ENCODE data around the gene ZBTB40. TPM values are rescaled to one million over a fixed set of nuclear protein-coding genes. Genes with fewer than 3 reads are reported as not detected.

The ZBTB40 gene
- total and polyA plus RNA-seq, 2 of the 13 experiments (the other 11 are each of a cell fraction or from before 2014, with no cell fraction given) = 8.8 to 16.5 TPM

GRCh38 chr1:22525646-22526045 lies 74.0 kb downstream of the ZBTB40 start:
- in situ Hi-C loops (cut with HindIII; ENCODE audit: extremely low pct_ligation_motif_present, low pct_unique_long_range_greater_than_20kb) = no loop called here
- ATAC-seq (no peak), DNase-seq (ENCODE audit: low spot score) (no peak), FAIRE-seq (no peak)
- H3K27ac ChIP-seq (ENCODE audit: extremely low read length, insufficient read depth, low read length) = no peak overlapping the region
- H3K4me2 ChIP-seq (ENCODE audit: low read depth, low read length) = no peak overlapping the region
- no peak overlapping the region for H2AFZ ChIP-seq (ENCODE audit: low read length)
- no TSS peak for BruUV-seq (replicated peaks)
- POLR2A ChIA-PET = no interaction called here
- H4K20me1 ChIP-seq (ENCODE audit: insufficient read depth, low read length) = no peaks in the 10 kb centered on the region
- H3K27me3 ChIP-seq (ENCODE audit: control insufficient read depth in 1 of 2, insufficient read depth in 2 of 2, low read length in 2 of 2) = no peaks in the 10 kb centered on the region
- 94% methylated on average over 9 of the region's 11 CpGs for WGBS (ENCODE audit: low lambda C conversion rate)
- CTCF ChIA-PET (ENCODE audit: low intra/inter-chr PET ratio, low total read pairs) = no interaction called here
- TF ChIP-seq HNF1A (IDR thresholded peaks at IDR 0.05; ENCODE audit: low read depth) (no peak), HNF1A (CRISPR knock-in tag; IDR thresholded peaks at IDR 0.05; ENCODE audit: borderline replicate concordance) (no peak), AHR (CRISPR knock-in tag; IDR thresholded peaks at IDR 0.05) (no peak), ISX (CRISPR knock-in tag; conservative IDR thresholded peaks at IDR 0.05) (no peak), NRL (CRISPR knock-in tag; IDR thresholded peaks at IDR 0.05; ENCODE audit: borderline replicate concordance) (no peak), ZNF510 (CRISPR knock-in tag; IDR thresholded peaks at IDR 0.05; ENCODE audit: low read depth) (no peak), HNF4G (IDR thresholded peaks at IDR 0.05; ENCODE audit: borderline replicate concordance, low read depth, low read length) (no peak), HNF4G (CRISPR knock-in tag; IDR thresholded peaks at IDR 0.05; ENCODE audit: borderline replicate concordance, low read depth) (no peak), U2AF1 (optimal IDR thresholded peaks at IDR 0.05; ENCODE audit: low read depth, low read length) (no peak), ZNF225 (CRISPR knock-in tag; IDR thresholded peaks at IDR 0.05) (no peak), PRMT3 (CRISPR knock-in tag; IDR thresholded peaks at IDR 0.05; ENCODE audit: borderline replicate concordance, low read depth) (no peak), TFDP1 (CRISPR knock-in tag; IDR thresholded peaks at IDR 0.05; ENCODE audit: borderline replicate concordance) (no peak), ZNF883 (CRISPR knock-in tag; IDR thresholded peaks at IDR 0.05; ENCODE audit: not compliant biosample characterization) (no peak), HCFC1 (IDR thresholded peaks at IDR 0.05; ENCODE audit: low read depth, low read length) (no peak), ZMYM3 (CRISPR knock-in tag; IDR thresholded peaks at IDR 0.05) (no peak), CENPT (CRISPR knock-in tag; IDR thresholded peaks at IDR 0.05; ENCODE audit: low read depth) (no peak), ZNF724P (CRISPR knock-in tag; IDR thresholded peaks at IDR 0.05; ENCODE audit: borderline replicate concordance) (no peak), RAD21 (CRISPR knock-in tag; IDR thresholded peaks at IDR 0.05) (no peak), DR1 (CRISPR knock-in tag; IDR thresholded peaks at IDR 0.05) (no peak)
- peaks cover 24 to 56% of the 10 kb centered on the region in 2 experiments for H3K36me3 ChIP-seq (replicated peaks in 1 of 2; ENCODE audit: control insufficient read depth in 1 of 2, insufficient read depth in 2 of 2, low read length in 2 of 2)
- no peaks in the 10 kb centered on the region for H3K9me3 ChIP-seq (ENCODE audit: low read length)
- no peak overlapping the region for H3K9ac ChIP-seq (ENCODE audit: insufficient read depth, low read depth, low read length)
- no peaks in the 10 kb centered on the region for H3K4me1 ChIP-seq (ENCODE audit: insufficient read depth, low read length)
- no peak overlapping the region for H3K4me3 ChIP-seq (replicated peaks in 1 of 3; ENCODE audit: insufficient read depth in 1 of 3, low read depth in 2 of 3, low read length in 3 of 3)
- H3K79me2 ChIP-seq (ENCODE audit: insufficient read depth, low read length) = no peaks in the 10 kb centered on the region
- intact Hi-C loops (cut with micrococcal nuclease; ENCODE audit: unreplicated experiment) = no loop called here

Measured in HepG2 (cell line).